Stimulated activated naive CD4-positive, alpha-beta T cell (primary cell): ENCODE measurements around the gene GAS7.
"Not testable (repeated sequence)": the region's sequence is repeated elsewhere in the genome, so short reads cannot be mapped to it uniquely, and the experiment has no call there.

Source experiments
- DNase-seq, 6 experiments: peaks; one replicate each; lab custom pipeline; 2025; lab: John Stamatoyannopoulos, UW

GAS7 gene

DNA sequence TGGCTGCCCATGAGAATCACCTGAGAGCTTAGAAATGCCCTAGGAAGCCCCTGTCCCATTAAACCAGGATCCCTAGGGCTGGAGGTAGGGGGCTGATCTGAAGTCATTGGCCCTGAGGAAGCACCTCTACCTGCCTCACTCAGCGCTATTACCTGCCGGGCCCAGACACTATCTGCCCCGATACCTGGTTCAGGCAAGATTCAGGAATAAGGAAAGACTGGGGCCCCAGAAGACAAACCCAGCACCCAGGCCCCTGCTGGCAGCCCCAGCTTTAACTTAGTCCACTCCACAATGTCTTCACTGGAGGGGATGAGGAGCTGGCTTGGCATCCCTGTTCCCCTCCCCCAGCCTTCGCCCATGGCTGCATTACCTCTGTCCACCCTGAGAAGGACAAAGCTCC is 126.3 kb downstream of the GAS7 start:
- DNase-seq = no peak

GRCh38 chr17:10071141-10071540 is 127.3 kb downstream of the GAS7 start:
- no peak for DNase-seq

GRCh38 chr17:10070690-10071089 is 127.7 kb downstream of the GAS7 start:
- no peak for DNase-seq

DNA sequence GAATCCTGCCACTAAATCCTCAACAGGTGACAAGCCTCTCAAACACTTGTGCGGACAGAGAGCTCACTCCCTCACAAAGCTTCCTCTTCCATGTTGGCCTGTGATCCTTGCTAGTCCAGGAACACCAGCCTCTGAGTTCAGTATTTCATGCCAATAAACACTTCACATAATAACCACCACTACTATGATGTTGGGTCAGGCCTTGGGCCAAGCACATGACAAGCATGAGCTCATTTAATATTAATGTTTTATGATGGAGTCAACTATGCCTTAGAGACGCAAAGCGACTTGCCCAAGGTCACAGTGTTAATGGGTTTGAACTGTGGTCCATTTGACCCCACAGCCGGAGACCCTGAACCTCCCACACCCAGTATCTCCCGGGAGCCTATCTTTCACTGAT is 129.1 kb downstream of the GAS7 start:
- no peak for DNase-seq

GRCh38 chr17:10067446-10068143 is 130.8 kb downstream of the GAS7 start:
- DNase-seq = no peak

GRCh38 chr17:10064536-10064935 is 133.9 kb downstream of the GAS7 start:
- no peak for DNase-seq

DNA sequence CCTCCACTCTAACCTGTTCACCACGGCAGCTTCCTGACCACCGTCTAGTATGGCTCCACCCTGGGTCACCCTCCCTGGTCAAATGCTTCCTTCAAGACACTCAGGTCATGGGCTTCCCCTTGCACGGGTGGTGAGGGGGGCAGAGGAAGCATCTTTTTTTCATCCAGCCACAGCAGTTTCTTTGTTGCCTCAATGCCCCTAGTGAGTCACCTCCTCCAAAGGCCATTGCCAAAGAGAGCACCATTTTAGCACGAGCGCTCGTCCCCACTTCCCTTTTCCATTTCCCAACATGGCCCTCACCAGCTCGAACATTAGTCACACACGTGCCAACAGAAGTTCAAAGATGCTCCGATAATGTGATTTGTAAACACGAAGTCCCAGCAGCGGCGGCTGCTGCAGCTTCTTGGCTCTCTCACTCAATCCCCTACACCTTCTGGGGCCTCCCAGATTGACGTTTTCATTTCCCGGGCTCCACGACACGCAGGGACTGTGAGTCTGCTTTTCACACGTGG is 134.6 kb downstream of the GAS7 start:
- DNase-seq = no peak

DNA sequence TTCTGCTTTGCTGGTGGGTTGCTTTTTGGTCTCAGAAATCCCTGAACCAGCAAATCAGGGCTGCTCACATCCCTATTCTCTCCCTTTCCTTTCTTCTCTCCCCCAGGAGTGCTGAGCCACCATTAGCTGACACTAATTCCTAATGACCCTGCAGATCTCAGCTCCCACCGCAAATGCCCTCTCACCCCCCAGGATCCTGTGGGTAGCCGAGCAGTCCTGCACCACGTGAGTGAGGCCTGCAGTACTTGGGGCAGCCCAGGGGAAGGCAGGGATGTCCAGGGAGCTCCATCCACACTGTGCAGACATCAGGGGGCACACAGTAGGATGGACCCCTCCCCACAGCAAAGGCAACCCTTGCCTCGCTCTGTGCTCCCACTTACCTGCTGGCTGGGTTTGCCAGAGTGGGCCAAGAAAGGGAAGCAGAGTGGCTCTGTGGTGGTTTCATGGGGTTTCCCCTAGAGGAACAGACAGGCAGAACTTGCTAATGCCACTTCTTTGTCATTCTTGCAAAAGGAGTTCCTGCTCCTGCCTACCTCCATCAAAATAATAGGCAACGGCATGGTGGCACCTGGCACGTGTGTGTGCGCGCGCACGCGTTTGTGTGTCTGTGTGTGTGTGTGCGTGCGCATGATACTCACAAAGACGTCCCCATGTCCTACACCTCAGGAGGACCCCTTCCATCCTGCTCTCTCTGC is 135.6 kb downstream of the GAS7 start:
- no peak for DNase-seq

- DNase-seq = no peak
Measured at GRCh38 chr17:10061111-10061845, 137.1 kb downstream of the GAS7 start.

- no peak for DNase-seq
Measured at GRCh38 chr17:10060526-10060925, 137.9 kb downstream of the GAS7 start.

- DNase-seq = no peak
Measured at GRCh38 chr17:10059684-10060211, 138.7 kb downstream of the GAS7 start.

- DNase-seq = no peak
Measured at GRCh38 chr17:10058921-10059683, 139.3 kb downstream of the GAS7 start.

DNA sequence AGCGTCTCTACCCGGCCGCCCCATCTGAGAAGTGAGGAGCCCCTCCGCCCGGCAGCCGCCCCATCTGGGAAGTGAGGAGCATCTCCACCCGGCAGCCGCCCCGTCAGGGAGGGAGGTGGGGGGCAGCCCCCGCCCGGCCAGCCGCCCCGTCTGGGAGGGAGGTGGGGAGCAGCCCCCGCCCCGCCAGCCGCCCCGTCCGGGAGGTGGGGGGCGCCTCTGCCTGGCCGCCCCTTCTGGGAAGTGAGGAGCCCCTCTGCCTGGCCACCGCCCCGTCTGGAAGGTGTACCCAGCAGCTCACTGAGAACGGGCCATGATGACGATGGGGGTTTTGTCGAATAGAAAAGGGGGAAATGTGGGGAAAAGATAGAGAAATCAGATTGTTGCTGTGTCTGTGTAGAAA is 140.9 kb downstream of the GAS7 start:
- not testable (repeated sequence) for DNase-seq

- no peak for DNase-seq
Measured at GRCh38 chr17:10055262-10055975, 143.0 kb downstream of the GAS7 start.

DNA sequence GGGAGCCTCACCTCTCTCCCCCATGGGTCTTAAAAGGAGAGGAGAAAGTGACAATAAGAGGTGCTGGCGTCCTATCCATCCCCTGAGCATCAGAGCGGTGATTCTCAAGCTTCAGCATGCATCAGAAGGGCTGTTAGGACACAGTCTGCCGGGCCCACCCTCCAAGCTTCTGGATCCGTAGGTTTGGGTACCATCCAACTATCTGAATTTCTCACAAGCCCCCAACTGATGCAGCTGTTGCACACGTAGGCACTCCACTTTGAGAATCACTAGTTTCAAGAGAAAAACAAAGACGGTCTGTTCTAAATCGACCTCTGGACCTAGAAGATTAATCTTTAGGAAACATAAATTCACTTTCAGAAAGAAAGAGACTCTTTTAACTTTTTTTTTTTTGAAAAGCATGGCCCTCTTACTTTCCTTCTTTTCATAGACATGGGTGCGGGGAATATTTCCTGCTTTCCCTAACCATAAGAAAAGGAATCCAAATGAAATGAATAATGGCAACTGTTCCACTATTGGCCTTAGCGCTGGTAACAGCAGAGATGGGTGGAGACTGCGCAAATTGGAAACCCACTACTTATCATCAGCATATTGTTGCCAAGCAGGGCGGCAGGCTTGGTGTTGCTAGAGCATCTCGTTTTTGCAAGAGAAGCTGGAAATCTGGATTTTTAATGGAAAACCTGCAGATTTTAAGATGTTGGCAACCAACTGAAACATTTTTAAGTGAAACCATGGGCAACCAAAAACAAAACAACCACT is 144.4 kb downstream of the GAS7 start:
- DNase-seq = no peak

DNA sequence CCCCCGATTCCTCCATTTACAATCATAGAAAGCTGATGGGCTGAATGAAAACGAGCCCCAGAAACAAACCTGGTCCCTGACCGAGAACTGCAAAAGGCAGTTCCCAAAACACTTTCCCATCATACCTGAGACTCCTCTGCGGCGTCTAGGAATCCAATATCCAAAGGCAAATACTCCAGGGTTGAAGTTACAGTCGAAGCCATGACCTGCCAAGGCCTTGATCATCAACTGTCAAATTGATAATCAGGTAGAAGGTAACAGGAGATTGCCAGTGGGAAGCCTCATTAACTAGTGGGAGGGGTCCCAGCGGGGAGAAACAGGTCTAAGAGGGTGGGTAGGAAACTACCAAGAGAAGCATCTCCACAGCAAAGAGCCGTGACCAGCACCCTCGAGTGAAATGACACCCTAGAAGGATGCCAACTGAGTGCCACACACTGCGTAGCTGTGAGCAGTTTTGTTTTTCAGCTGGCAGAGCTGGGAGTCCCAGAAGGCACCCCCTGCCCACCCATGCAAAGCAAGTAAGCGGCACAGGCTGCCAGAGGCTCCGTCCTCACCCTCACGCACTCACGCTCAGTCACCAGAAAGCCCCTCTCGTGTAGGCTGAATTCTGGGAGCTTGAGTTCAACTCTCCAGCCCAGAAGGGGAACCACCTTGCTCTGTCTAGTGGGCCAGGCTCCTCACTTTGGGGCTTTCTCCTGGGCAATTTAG is 146.1 kb downstream of the GAS7 start:
- no peak for DNase-seq

GRCh38 chr17:10051112-10051511 is 147.3 kb downstream of the GAS7 start:
- DNase-seq = no peak

DNA sequence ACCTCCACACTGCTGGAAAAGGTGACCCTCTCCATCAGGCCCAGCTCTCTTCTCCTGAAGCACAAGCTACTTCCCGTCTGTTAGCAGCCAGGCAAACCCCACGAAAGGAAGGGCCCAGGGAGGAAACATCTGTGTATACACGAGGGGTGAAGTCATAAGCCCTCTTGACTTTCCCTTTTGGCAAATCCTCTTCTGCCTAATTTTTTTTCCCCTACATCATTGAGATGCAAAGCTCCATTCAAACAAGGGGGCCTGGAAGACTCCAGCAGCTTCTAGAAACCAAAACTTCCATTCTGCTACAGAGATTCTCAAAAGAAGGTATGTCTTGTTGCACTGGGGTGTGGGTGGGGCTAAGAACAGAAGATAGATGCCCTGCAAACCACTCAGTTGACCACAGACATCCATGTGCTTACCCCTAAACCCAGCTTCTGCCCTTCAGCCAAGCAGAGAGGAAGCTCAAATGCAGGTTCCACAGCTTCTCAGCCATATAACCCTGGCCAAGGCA is 147.8 kb downstream of the GAS7 start:
- DNase-seq = no peak

DNA sequence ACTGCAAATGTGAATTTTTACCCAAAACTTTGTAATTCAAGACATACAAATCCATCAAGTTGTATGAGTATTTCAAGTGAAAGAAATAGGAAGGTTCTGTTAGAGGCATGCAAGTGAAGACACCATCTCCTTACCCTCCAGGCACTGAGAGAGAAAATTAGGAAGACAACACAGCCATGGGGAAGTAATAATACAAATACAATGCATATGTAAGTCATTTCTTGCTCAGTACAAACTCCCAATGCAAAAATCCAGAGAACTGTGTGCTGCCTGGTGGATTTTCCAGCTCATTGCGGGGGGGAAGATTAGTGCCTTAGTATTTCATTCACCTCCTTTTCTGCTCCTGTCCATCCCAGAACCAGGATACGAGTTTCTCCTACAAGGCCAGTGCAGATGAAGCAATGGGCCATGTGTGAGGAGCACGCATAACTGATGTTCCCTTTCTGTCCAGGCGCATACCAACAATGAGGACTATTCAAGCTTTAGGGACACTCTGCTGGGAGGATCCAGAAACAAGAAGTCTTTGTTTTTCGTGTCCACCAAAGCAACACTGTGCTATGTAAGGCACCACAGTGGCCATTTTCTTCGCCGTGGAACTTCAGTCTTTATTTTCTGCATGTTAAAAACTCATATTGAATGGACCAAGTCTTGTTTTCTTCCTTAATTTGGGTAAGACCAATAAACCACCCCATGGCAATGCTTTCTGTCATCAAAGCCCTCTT is 149.6 kb downstream of the GAS7 start:
- DNase-seq = no peak
